ENCODE data around the gene PIAS4.

DNA sequence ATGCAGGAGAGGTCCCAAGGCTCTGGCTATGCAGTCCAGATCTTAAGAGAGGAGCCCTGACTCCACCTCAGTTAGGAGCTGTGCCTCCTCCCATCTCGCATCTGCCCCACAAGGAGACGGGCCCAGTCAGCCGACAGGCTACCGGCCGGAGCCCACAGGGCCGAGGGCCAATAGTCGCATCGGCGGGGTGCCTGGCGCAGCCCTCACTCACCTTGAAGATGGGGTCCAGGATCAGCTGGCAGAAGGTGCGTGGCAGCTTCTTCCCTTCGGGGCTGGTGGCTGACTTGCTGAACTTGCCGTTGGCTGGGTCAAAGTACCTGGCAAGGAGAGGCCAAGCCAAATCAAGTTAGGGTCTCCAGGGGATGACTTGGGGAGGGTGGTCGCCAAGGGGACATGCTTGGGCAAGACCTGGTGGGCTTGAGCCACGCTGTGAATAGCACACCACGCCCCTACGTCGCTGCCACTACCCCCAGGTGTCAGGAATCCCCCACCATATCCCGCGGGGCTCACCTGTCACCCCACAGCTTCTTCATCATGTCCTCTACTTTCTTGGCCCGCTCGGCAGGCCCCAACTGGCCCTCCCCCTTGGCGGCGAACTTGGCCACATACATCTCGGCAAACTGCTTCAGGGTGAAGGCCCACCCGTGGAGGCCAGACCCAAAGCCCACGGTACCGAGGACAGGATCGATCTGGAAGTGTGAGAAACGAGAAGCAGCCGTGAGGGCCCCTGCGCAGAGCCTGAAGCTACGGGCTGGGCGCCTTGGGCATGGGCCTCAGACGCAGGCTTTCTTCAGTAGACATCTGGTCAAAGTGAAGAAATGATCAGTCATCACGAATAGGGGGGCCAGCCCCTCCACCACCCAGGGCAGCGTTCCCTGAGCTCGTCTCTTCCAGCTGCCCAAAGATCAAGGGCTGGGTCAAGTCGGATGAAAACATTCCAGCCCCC is 25.5 kb upstream of the PIAS4 start:
- TF ChIP-seq ZNF274 (IDR thresholded peaks at IDR 0.05; ENCODE audit: low read depth, low read length) (no peak), YY1 (IDR thresholded peaks at IDR 0.05; ENCODE audit: insufficient read depth, insufficient read length) (no peak), SUZ12 (IDR thresholded peaks at IDR 0.05; ENCODE audit: extremely low read depth, insufficient read depth, insufficient read length) (no peak)

Measured in NT2/D1 (cell line).